Gastrocnemius medialis (tissue), 4 donors: Measurements from ENCODE around the gene STX17. TPM values are rescaled to one million over a fixed set of nuclear protein-coding genes. Genes with fewer than 3 reads are reported as not detected.

Experiments
- ATAC-seq, 2 donors: fragments of 150-250 bp; one replicate each; pipeline ENCODE4 v1.9.1; 2016
- DNase-seq, 2 donors: peaks; one replicate each; pipeline ENCODE4 v3.0.0-alpha.2; 2019
- H3K27ac ChIP-seq, 4 donors: fragments of 200-600 bp; sonication (generic); 1 replicate in 1 of 4; 2 replicates in 3 of 4; pipeline ENCODE4 v1.5.1; 2016 to 2018; ENCODE audit warnings: mild to moderate bottlenecking in 2 of 4, moderate library complexity in 1 of 4
- H3K27me3 ChIP-seq, 3 donors: fragments of 200-600 bp; sonication (generic) in 2 of 3; 1 replicate in 1 of 3; 2 replicates in 2 of 3; pipeline versions ENCODE4 v1.5.1 to v1.6.0; 2016 to 2019; ENCODE audit warnings: mild to moderate bottlenecking in 1 of 3, moderate library complexity in 1 of 3
- H3K36me3 ChIP-seq, 2 donors: fragments of 200-600 bp; sonication (generic) in 1 of 2; one replicate each; pipeline ENCODE4 v1.5.1; 2017 to 2018
- H3K4me1 ChIP-seq, 2 donors: fragments of 200-600 bp; sonication (generic) in 1 of 2; one replicate each; pipeline ENCODE4 v1.5.1; 2016 to 2017; ENCODE audit warnings: mild to moderate bottlenecking in 2 of 2
- H3K4me3 ChIP-seq, 4 donors: fragments of 200-600 bp; sonication (generic) in 3 of 4; 1 replicate in 1 of 4; 2 replicates in 3 of 4; pipeline ENCODE4 v1.5.1; 2016 to 2019; ENCODE audit warnings: mild to moderate bottlenecking in 2 of 4
- H3K9me3 ChIP-seq, 3 donors: fragments of 200-600 bp; sonication (generic) in 2 of 3; 1 replicate in 1 of 3; 2 replicates in 2 of 3; pipeline ENCODE4 v1.5.1; 2016 to 2019
- CTCF ChIP-seq, 5 experiments: fragments of 450-650 bp in 3 of 5; fragments of 200-600 bp in 2 of 5; sonication (generic) in 2 of 5; IDR thresholded peaks in 4 of 5; conservative IDR thresholded peaks in 1 of 5; 1 replicate in 4 of 5; 2 replicates in 1 of 5; pipeline ENCODE4 v1.5.1; 2016 to 2019; ENCODE audit warnings: antibody characterized with exemption in 5 of 5, mild to moderate bottlenecking in 3 of 5, moderate library complexity in 3 of 5
- POLR2A ChIP-seq, 2 donors: fragments of 450-650 bp; IDR thresholded peaks; one replicate each; pipeline ENCODE4 v1.6.1; 2017; ENCODE audit warnings: antibody characterized with exemption in 2 of 2, mild to moderate bottlenecking in 2 of 2, moderate library complexity in 2 of 2
- in situ Hi-C, 4 donors: fragments of 200-750 bp; cut with MboI; loops; one replicate each; pipeline versions ENCODE4 v1.15.0 to v1.8.0; 2017; ENCODE audit warnings: low sequenced_read_pairs in 4 of 4
- intact Hi-C: fragments of 100-400 bp; cut with DNase I; formaldehyde crosslinking; loops from one replicate; pipeline ENCODE4 v1.15.1; 2023; ENCODE audit warnings: low total_unique reads
- total RNA-seq, 4 donors: library from RNA; depleted of rRNA; stranded (reverse); fragments of >200 nt; gene quantifications; one replicate each; pipeline versions ENCODE4 v1.1.0 to v1.2.3, GENCODE V29; 2016

Gene STX17
- total RNA-seq, 4 donors from 2014 or later: 25.3 to 34.4 (median 31.6) TPM

DNA sequence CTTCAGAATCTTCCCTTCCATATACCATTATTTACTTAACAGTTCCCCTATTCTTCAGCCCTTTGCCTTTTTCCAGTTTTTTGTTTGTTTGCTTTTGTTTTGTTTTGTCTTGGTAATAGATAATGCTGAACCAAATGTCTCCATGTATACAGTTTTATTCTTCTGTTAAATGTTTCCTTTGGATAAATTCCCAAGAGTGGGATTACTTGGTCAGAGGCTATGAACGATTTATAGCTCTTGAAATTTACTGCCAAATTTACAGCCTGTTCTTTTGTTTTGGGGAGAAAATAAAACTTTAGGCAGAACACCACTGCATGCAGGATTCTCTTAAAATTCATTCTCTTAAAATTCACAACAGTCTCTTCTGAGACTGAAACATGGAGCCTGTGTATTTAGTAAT is 46.2 kb upstream of the STX17 start:
- no peak for TF ChIP-seq POLR2A (IDR thresholded peaks at IDR 0.05)
- no peak for TF ChIP-seq CTCF (IDR thresholded peaks at IDR 0.05 in 4 of 5, conservative IDR thresholded peaks at IDR 0.05 in 1 of 5)
- in situ Hi-C loops: no loop called here
- Histone ChIP-seq H3K27me3 (no peaks in the 10 kb centered on the region), H3K4me1 (no peaks in the 10 kb centered on the region), H3K27ac (no peak overlapping the region), H3K9me3 (no peaks in the 10 kb centered on the region), H3K36me3 (peaks cover 0 to 9% of the 10 kb centered on the region in 2 donors), H3K4me3 (no peak overlapping the region)
- DNase-seq (no peak), ATAC-seq (no peak)
- intact Hi-C loops: no loop called here

DNA sequence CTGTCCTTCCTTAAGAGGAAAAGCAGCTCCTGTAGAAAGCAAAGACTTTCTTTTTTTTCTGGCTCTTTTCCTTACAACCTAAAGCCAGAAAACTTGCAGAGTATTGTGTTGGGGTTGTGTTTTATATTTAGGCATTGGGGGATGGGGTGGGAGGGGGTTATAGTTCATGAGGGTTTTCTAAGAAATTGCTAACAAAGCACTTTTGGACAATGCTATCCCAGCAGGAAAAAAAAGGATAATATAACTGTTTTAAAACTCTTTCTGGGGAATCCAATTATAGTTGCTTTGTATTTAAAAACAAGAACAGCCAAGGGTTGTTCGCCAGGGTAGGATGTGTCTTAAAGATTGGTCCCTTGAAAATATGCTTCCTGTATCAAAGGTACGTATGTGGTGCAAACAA is 42.5 kb upstream of the STX17 start:
- H3K27ac ChIP-seq: no peak overlapping the region
- H3K4me3 ChIP-seq: no peak overlapping the region
- no peak for TF ChIP-seq CTCF (IDR thresholded peaks at IDR 0.05 in 4 of 5, conservative IDR thresholded peaks at IDR 0.05 in 1 of 5)
- TF ChIP-seq POLR2A (IDR thresholded peaks at IDR 0.05): no peak
- H3K36me3 ChIP-seq: peaks cover 0 to 9% of the 10 kb centered on the region in 2 donors
- in situ Hi-C loops: no loop called here
- ATAC-seq (no peak), DNase-seq (no peak)
- no peaks in the 10 kb centered on the region for H3K9me3 ChIP-seq
- H3K27me3 ChIP-seq: no peaks in the 10 kb centered on the region
- intact Hi-C loops: no loop called here
- no peaks in the 10 kb centered on the region for H3K4me1 ChIP-seq

DNA sequence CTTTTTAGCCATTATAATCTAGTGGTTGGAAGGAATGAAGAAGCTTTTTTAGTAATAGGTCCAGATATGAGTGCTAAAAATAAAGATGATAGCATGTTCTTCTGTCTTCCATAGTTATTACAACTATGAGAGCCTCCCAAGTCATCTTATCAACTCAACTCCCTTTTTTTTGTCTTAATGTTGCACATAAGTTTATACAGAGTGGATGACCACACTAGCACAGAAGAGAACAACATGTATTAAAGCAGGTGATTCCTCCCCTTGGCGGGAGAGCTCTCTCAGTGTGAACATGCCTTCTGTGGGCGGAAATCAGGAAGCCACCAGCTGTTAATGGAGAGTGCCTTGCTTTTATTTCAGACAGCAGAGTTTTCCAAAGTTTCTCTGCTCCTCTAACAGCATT is 40.1 kb upstream of the STX17 start:
- Histone ChIP-seq H3K9me3 (no peaks in the 10 kb centered on the region), H3K27ac (no peak overlapping the region), H3K4me1 (no peaks in the 10 kb centered on the region), H3K36me3 (peaks cover 0 to 9% of the 10 kb centered on the region in 2 donors), H3K27me3 (no peaks in the 10 kb centered on the region), H3K4me3 (no peak overlapping the region)
- DNase-seq (no peak), ATAC-seq (no peak)
- intact Hi-C loops: no loop called here
- in situ Hi-C loops: no loop called here
- no peak for TF ChIP-seq CTCF (IDR thresholded peaks at IDR 0.05 in 4 of 5, conservative IDR thresholded peaks at IDR 0.05 in 1 of 5)
- no peak for TF ChIP-seq POLR2A (IDR thresholded peaks at IDR 0.05)

DNA sequence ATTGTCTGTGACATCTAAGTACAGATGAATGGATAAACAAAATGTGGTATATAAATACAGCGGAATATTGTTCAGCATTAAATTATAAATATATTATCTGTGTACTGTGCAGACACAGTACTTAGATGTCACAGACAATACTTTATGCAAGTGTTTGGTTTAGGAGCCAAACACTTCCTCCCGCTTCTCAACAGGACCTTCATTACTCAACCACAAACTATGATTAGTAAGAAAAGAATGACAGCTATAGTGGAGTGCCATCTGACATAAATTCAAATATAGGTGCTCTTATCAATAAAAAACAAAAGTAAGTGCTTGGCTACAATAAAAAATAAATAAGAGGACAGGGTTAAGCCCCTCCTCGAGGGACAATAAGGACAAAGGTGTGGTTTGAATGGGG is 38.9 kb upstream of the STX17 start:
- peaks cover 0 to 9% of the 10 kb centered on the region in 2 donors for H3K36me3 ChIP-seq
- in situ Hi-C loops (no loop called here), intact Hi-C loops (no loop called here)
- TF ChIP-seq POLR2A (IDR thresholded peaks at IDR 0.05): no peak
- no peak for TF ChIP-seq CTCF (IDR thresholded peaks at IDR 0.05 in 4 of 5, conservative IDR thresholded peaks at IDR 0.05 in 1 of 5)
- H3K4me3 ChIP-seq: no peak overlapping the region
- H3K4me1 ChIP-seq: no peaks in the 10 kb centered on the region
- no peak for DNase-seq
- H3K27ac ChIP-seq: no peak overlapping the region
- ATAC-seq: no peak
- no peaks in the 10 kb centered on the region for H3K27me3 ChIP-seq
- H3K9me3 ChIP-seq: no peaks in the 10 kb centered on the region

- Histone ChIP-seq H3K4me3 (no peak overlapping the region), H3K27me3 (no peaks in the 10 kb centered on the region), H3K27ac (no peak overlapping the region), H3K36me3 (peaks cover 0 to 9% of the 10 kb centered on the region in 2 donors), H3K4me1 (no peaks in the 10 kb centered on the region), H3K9me3 (no peaks in the 10 kb centered on the region)
- ATAC-seq: no peak
- TF ChIP-seq CTCF (IDR thresholded peaks at IDR 0.05 in 4 of 5, conservative IDR thresholded peaks at IDR 0.05 in 1 of 5): no peak
- in situ Hi-C loops: no loop called here
- no peak for DNase-seq
- intact Hi-C loops: no loop called here
Observed at GRCh38 chr9:99867968-99868367, 38.5 kb upstream of the STX17 start.
